ENCODE measurements around the gene NINJ1. TPM values are rescaled to one million over a fixed set of nuclear protein-coding genes. Genes with fewer than 3 reads are reported as not detected.
A peak's percentile ranks its signal among the peaks of the same experiment; 100 is the strongest.

The NINJ1 gene
- total and polyA plus RNA-seq, 2 of the 13 experiments (the other 11 are each of a cell fraction or from before 2014, with no cell fraction given): 81.2 to 92.1 TPM

- TF ChIP-seq ZZZ3 (CRISPR knock-in tag; IDR thresholded peaks at IDR 0.05; ENCODE audit: borderline replicate concordance): no peak; the same call in 1 of the 2 replicates
- TF ChIP-seq ZSCAN20 (CRISPR knock-in tag; IDR thresholded peaks at IDR 0.05; ENCODE audit: borderline replicate concordance): no peak
- TF ChIP-seq, protein P1, sequence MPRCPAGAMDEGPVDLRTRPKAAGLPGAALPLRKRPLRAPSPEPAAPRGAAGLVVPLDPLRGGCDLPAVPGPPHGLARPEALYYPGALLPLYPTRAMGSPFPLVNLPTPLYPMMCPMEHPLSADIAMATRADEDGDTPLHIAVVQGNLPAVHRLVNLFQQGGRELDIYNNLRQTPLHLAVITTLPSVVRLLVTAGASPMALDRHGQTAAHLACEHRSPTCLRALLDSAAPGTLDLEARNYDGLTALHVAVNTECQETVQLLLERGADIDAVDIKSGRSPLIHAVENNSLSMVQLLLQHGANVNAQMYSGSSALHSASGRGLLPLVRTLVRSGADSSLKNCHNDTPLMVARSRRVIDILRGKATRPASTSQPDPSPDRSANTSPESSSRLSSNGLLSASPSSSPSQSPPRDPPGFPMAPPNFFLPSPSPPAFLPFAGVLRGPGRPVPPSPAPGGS (CRISPR knock-in tag; IDR thresholded peaks at IDR 0.05): no peak; the same call in 1 of the 2 replicates
- no peak for TF ChIP-seq CHD2 (IDR thresholded peaks at IDR 0.05; ENCODE audit: low read depth, low read length)
- TF ChIP-seq ELF3 (CRISPR knock-in tag; IDR thresholded peaks at IDR 0.05): peak; percentile 79
- peak; percentile 61; the same call in 1 of the 2 replicates for TF ChIP-seq TGIF2 (CRISPR knock-in tag; IDR thresholded peaks at IDR 0.05)
- TF ChIP-seq NFRKB (IDR thresholded peaks at IDR 0.05): no peak
- TF ChIP-seq GATAD2A (CRISPR knock-in tag; IDR thresholded peaks at IDR 0.05): peak; percentile 96
- peak; percentile 72; the same call in 1 of the 2 replicates for TF ChIP-seq KDM1A (CRISPR knock-in tag; IDR thresholded peaks at IDR 0.05)
- TF ChIP-seq ZNF138 (CRISPR knock-in tag; IDR thresholded peaks at IDR 0.05; ENCODE audit: low read depth): no peak
These were observed 21.8 kb downstream of the NINJ1 start (continued) for GRCh38 chr9:93112116-93112863.

- Histone ChIP-seq H3K9me3 (ENCODE audit: low read length) (no peaks in the 10 kb centered on the region), H3K27me3 (ENCODE audit: control insufficient read depth in 1 of 2, insufficient read depth in 2 of 2, low read length in 2 of 2) (no peaks in the 10 kb centered on the region), H3K9ac (ENCODE audit: insufficient read depth, low read depth, low read length) (peak overlapping the region; percentile 61), H3K4me2 (ENCODE audit: low read depth, low read length) (peak overlapping the region; percentile 66), H3K4me3 (replicated peaks in 1 of 3; ENCODE audit: insufficient read depth in 1 of 3, low read depth in 2 of 3, low read length in 3 of 3) (peak overlapping the region in 1 of 3 experiments; percentile 56; a peak in 3 of 6 replicates), H3K27ac (ENCODE audit: extremely low read length, insufficient read depth, low read length) (peak overlapping the region; percentile 80), H2AFZ (ENCODE audit: low read length) (no peak overlapping the region), H3K4me1 (ENCODE audit: insufficient read depth, low read length) (peaks cover 70% of the 10 kb centered on the region), H4K20me1 (ENCODE audit: insufficient read depth, low read length) (no peaks in the 10 kb centered on the region), H3K79me2 (ENCODE audit: insufficient read depth, low read length) (no peaks in the 10 kb centered on the region), H3K36me3 (replicated peaks in 1 of 2; ENCODE audit: control insufficient read depth in 1 of 2, insufficient read depth in 2 of 2, low read length in 2 of 2) (peaks cover 2 to 8% of the 10 kb centered on the region in 2 experiments; a peak in 3 of 5 replicates)
- BruUV-seq (replicated peaks): no TSS peak
- no peak for FAIRE-seq
- peak; percentile 39 for DNase-seq (ENCODE audit: low spot score)
- POLR2A ChIA-PET: interaction anchor here (1.0 to 13.7 kb wide), 5 partner anchors 8 to 21 kb away, joined by 4 to 195 read pairs (median 6); partner anchors contain the start of genes CARD19 and NINJ1
- in situ Hi-C loops (cut with HindIII; ENCODE audit: extremely low pct_ligation_motif_present, low pct_unique_long_range_greater_than_20kb) (no loop called here), intact Hi-C loops (cut with micrococcal nuclease; ENCODE audit: unreplicated experiment) (no loop called here)
- CTCF ChIA-PET (ENCODE audit: low intra/inter-chr PET ratio, low total read pairs): interaction anchor here (1.0 kb wide), 1 partner anchor 108 kb away, joined by 3 read pairs; no protein-coding TSS in a partner anchor
- ATAC-seq: peak; percentile 34
- 33% methylated on average over 11 of the region's 18 CpGs for WGBS (ENCODE audit: low lambda C conversion rate)
- TF ChIP-seq ZNF598 (CRISPR knock-in tag; IDR thresholded peaks at IDR 0.05; ENCODE audit: borderline replicate concordance): no peak
- TF ChIP-seq RFX1 (IDR thresholded peaks at IDR 0.05): no peak
- no peak for TF ChIP-seq HMG20A (CRISPR knock-in tag; IDR thresholded peaks at IDR 0.05; ENCODE audit: borderline replicate concordance)
- TF ChIP-seq ZSCAN22 (CRISPR knock-in tag; IDR thresholded peaks at IDR 0.05): no peak
- TF ChIP-seq MATR3 (CRISPR knock-in tag; IDR thresholded peaks at IDR 0.05): no peak
- no peak for TF ChIP-seq EED (CRISPR knock-in tag; IDR thresholded peaks at IDR 0.05)
- peak; percentile 10 for TF ChIP-seq UBTF (CRISPR knock-in tag; IDR thresholded peaks at IDR 0.05)
- no peak for TF ChIP-seq ZNF678 (CRISPR knock-in tag; IDR thresholded peaks at IDR 0.05)
- peak; percentile 44; the same call in 1 of the 2 replicates for TF ChIP-seq ZMYM3 (CRISPR knock-in tag; IDR thresholded peaks at IDR 0.05)
- TF ChIP-seq FOXA1 (IDR thresholded peaks at IDR 0.05): no peak
- TF ChIP-seq FOXA1 (CRISPR knock-in tag; IDR thresholded peaks at IDR 0.05): no peak
- TF ChIP-seq NFYB (CRISPR knock-in tag; IDR thresholded peaks at IDR 0.05): no peak
These were observed 22.5 kb downstream of the NINJ1 start for GRCh38 chr9:93111371-93112115.
